ENCODE results near the gene MICOS13.

Gene MICOS13

DNA sequence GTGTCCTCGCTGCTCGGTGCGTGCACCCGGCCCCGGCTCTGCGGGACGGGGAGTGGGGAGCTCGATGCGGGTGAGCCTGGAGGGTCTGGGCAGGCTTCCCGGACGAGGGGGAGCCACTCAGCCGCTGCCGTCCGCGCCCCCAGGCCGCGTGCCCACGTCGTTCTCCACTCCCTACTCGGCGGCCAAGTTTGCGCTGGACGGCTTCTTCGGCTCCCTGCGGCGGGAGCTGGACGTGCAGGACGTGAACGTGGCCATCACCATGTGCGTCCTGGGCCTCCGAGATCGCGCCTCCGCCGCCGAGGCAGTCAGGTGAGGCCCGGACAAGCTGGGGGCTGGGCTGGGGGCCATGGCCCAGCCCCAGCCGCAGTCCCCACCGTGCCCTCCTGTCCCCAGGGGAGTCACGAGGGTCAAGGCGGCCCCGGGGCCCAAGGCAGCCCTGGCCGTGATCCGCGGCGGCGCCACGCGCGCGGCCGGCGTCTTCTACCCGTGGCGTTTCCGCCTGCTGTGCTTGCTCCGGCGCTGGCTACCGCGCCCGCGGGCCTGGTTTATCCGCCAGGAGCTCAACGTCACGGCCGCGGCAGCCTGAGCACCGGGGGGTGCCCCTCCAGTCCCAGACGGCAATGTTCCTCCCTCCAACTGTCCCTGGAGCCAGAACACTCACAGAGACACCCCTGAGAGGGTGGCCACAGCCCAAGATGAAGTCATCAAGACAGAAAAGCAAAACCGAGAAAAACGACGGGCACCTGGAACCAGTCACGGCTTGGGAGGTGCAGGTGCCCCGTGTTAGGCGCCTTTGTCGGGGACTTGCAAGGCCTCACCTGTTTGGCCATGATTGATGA lies 7.3 kb upstream of the MICOS13 start:
- no peak for DNase-seq

DNA sequence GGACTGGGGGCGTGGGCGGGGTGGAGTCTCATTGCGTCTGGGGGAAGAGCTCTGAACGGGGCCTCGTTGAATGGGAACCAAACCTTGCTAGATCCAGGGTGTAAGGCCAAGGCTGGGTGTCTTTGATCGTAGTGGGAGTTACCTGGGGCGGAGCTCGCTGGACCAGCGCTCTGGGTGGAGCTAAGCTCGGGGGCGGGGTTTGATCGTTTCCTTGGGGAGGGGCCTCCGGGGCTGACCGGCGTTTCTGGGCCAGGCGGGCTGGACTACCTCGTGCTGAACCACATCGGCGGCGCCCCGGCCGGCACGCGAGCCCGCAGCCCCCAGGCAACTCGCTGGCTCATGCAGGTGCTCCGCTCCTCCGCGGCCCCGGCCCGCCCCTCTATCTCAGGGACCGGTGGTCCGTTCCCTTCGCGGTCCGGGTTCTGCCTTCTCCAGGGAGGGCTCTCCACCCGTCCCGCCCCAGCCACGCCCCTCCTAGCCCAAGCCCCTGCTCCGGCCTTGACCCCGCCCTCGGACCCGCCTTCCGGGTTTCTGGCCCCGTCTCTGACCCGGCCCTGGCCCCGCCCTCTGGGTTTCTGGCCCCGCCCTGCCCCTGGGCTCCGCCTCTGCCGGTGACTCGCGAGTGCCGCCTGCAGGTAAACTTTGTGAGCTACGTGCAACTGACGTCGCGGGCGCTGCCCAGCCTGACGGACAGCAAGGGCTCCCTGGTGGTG lies 6.5 kb upstream of the MICOS13 start:
- DNase-seq = peak; percentile 93 to 96

DNA sequence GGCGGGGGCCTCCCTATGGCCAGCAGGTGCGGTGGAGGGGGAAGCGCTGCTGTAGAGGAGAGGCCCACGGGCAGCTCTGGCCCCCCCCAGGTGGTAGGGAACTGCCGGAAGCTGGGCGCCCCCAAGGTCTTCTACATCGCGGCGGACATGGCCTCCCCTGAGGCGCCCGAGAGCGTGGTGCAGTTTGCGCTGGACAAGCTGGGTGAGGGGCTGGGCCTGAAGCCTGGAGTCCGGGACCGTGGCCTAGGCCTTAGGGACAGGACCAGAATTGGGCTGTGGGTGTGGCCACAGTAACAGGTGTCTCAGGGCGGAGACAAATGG lies 6.0 kb upstream of the MICOS13 start:
- DNase-seq = no peak

DNA sequence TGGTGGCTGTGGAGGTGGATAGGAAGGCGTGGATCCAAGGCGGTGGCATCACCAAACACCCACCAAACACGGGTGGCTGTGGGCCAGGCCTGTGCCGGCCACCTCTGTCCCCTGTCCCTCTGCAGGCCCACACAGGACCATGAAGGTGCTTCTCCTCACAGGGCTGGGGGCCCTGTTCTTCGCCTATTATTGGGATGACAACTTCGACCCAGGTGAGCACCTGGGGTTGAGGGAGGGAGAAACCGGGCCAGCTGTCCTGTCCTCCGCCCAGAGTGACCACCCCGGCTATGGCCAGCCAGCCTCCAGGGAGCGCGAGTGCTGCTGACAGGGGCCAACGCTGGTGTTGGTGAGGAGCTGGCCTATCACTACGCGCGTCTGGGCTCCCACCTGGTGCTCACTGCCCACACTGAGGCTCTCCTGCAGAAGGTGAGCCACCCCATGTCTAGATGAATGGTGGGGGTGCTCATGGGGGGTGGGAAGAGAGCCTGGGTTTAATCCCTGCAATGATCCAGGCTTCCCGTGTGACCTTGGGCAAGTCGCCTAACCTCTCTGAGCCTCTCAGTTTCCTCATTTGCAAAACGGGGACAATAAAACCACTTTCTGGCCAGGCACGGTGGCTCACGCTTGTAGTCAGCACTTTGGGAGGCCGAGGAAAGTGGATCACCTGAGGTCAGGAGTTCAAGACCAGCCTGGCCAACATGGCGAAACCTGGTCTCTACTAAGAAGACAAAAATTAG lies 4.5 kb upstream of the MICOS13 start:
- DNase-seq = no peak

DNA sequence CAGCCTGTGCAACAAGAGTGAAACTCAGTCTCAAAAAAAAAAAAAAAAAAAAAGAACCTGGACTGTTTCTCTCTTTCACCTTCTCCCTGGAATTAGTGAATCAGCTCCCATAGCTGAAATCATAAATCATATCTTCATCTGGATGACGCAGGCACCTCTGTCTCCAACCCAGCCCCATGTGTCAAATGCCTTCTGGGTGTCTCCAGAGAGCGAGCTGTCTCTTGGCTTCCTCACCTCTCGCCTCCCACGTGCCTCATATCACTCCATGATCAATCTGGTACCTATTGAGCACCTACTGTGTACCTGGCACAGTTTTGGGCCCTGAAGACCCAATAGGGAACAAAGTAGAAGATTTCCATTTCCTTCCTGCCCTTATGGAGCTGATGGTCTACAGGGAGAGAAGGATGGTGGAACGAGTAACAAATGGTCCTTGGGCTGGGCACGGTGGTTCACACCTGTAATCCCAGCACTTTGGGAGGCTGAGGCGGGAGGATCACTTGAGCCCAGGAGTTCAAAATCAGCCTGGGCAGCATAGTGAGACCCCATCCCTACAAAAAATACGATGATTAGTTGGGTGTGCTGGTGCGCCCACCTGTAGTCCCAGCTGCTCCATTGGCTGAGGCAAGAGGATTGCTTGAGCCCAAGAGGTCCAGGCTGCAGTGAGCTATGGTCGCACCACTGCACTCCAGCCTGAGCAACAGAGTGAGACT lies 3.0 kb upstream of the MICOS13 start:
- DNase-seq = no peak

DNA sequence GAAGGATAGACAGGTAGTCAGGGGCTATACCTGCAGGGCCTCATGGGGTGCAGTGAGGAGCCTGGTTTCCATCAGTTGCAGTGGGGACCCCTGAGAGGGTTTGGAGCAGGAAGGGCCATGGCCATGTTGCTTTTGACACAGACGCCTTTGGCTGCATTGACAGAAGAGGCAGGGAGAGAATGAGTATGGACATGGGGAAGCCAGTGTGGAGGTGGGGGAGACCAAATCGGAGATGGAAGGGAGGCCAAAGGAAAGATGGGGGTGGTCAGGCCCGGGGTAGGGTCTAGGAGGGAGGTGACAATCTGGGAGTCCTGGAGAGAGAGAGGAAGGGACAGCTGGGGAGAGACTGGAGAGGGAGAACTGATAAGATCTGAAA lies 1.8 kb upstream of the MICOS13 start:
- no peak for DNase-seq

DNA sequence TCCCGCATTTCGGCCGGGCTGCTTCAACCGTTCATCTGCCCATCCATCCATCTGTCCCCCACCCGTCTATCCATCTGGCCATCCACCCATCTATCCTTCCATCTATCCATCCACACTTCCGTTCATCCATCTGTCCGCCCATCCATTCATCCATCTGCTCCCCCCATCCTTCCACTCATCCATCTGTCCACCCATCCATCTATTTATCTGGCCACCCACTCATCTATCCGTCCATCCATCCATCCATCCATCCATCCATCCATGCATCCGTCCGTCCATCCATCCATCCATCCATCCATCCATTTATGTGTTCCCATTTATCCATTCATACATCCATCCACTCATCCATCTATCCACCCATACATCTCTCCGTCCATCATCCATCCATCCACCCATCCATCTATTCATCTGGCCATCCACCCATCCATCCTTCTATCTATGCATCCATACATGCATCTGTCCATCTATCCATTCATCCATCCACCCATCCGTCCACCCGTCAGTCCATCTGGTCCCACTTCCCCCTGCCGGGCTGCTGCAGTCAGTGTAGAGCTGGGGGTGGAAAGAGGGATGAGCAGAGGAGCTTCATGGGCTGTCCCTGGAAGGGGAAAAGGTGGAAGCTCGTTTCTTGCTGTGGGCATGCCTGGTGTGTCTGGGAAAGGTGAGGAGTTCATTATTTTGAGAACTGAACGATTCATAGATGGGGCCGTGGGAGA lies 1.2 kb upstream of the MICOS13 start:
- DNase-seq = no peak

DNA sequence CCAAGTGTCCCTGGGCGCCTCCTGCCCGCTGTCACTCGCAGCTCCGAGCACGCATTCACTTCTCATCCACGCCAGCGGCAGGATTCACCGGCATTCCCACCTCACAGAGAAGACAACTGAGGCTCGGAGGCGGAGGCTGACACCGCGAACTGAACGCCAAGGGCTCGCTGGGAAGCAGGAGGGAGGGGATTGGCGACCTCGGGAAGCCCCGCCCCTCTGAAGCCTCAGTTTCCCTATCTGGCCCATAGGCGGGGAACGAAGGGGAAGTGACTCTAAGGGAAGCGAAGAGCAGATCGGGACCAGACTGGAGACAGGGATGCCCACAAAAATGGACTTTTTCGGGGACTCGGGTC lies 256 bp downstream of the MICOS13 start:
- peak in 1 of 2 donors; percentile 29 for DNase-seq

DNA sequence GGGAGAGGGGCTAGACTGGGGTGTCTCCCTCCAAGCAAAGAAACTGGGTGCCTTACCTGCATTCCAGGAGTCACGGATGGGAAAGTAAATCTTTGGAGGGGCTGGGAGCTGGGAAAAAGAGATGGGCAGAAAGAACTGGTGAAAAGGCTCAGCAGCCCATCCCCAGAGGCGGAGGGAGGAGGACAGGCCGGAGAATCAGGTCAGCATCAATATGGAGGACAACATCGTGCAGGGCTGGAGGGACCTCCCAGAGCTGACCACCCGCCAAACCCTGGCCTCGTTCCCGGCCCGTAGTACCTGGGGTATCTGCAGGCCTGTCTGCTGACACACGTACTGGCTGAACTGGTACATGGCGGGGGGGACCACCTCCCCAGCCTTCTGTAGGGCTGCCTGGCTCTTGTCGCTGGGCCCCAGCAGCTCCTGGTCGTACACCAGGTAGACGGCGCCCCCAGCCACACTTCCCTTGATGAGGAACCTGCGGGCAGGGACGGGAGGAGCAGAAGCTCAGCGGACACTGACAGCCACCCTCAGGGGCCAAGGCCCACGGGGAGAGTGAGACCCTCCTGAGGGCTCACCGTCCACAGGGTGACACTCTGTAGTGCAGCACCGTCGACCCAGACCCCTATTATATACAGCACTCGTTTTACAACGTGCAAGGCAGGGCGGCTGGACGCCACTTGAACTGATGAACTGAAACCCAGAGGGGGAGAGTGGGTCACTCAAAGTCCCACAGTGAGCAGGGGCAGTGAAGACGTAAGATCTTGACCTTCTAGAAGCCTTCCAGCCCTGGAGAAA lies 830 bp downstream of the MICOS13 start:
- no peak for DNase-seq

DNA sequence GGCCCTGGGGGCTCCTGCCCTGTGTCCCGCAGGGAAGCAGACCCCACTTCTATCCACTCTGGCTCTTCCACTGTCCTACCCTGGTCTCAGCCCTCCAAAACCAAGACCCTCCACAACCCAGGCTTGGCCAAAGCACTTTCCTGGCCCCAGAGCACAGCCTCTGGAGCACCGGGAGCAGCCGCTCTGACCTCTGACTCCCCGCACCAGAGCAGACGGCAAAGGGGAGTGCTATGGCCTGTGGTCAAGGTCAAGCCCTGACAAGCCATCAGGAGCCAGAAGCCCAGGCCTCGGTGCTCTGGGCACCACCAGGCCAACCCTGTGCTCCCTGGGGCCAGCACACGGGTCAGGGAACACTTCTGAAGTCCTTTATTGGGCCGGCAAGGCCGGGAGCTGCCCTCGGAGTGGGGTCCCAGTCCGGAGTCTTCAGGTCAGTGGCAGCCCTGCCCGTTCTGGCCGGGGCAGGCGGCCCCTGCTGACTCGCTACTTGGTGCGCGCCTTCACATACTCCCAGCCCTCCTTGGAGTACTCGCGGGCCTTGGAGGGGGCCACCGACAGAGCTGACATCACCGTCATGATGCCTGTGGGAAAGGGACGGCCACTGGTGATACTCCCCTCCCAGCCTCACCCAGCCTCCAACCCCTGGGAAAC lies 2.1 kb downstream of the MICOS13 start:
- no peak for DNase-seq

DNA sequence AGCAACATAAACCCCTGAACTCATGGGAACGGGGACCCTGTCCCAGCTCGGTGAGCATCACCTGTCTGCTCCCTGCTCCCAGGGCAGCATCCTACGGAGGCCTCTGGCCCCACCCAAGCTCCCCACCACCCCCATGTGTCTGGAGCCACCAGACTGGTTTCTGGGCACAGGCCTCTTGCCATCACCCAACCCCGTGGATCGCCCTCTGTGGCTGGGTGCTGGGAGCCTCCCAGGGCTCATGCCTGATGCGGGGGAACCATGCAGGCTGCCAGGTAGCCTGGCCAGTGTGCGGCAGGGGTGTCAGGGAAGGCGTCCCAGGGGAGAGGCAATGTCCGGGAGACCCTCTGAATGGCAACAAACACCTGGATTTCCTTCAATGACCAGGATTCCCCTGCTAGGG lies 2.7 kb downstream of the MICOS13 start:
- DNase-seq = no peak

DNA sequence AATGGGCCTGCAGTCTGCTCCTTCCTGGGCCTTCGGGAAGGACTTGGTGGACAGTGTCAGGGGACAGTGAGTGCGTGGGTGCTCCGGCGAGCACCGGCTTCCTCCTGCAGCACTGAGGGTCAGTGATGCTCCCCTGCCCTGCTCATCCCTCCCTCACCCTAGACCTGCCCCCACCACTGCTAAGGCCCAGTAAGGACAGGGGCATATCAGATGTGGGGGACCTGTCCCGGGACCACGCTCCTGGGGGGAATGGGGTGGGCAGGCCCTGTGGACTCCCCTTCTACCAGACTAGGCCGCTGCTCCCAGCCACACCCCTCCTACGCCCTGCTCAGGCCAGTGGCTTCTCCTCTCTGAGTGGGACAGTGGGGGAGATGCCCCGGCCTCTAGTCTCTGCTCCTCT lies 3.2 kb downstream of the MICOS13 start:
- DNase-seq = no peak

DNA sequence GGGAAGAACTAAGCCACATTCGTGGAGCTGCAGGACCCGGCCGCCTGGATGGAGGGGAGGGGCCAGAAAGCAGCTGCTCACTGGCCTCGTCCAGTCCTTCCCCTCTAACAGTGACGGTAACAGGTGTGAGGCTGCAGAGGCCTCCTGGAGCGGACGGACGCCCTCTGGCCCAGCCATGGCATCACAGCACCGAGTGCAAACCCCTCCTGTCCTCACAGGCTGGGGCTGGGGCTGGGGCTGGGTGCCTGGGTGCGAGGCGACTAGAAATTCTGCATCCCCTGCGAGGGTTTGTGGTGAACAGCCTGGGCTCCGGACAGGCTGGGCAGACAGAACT lies 3.6 kb downstream of the MICOS13 start:
- no peak for DNase-seq

DNA sequence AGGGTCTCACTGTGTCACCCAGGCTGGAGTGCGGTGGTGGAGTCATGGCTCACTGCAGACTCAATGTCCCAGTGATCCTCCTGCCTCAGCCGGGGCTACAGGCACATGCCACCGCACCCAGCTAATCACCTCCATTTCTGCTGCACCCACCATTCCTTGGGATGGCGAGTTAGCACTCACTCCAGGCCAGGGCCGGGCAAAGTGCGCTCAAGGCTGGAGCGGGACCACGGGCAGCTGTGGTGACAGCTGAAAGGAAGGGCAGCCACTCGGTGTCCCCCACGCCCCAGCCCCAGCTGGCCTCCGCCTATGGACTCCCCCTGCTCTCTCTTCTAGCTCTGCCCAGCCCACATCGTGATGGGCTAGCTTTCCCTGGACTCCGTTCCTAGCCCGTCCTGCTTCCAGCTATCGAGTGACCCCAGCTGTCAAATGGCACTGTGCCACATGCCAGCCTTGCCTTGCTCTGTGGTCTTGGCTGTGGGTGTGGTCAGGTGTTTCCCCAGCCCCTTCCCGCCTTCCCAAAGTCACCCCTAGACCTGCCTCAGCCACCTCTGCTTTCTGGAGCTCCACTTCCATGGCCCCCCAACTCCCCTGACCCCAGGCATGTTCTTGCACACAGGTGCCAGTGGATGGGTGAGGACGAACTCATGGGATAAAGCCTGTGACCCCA lies 4.1 kb downstream of the MICOS13 start:
- no peak for DNase-seq

DNA sequence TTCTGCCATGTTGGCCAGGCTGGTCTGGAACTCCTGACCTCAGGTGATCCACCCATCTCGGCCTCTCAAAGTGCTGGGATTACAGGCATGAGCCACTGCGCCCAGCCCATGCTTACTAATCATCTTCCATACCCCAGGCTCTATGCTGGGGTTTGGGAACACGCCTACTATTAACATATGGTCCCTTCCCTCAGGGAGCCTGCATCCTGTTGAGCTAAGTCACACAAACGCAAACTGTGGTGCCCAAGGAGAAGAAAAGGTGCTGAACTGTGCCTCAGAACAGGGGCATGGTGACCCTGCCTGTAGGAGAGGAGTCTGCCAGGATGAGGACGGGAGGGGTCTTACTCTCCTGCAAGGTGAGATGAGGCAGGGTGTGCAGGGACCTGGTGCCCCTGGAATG lies 5.6 kb downstream of the MICOS13 start:
- DNase-seq = no peak

DNA sequence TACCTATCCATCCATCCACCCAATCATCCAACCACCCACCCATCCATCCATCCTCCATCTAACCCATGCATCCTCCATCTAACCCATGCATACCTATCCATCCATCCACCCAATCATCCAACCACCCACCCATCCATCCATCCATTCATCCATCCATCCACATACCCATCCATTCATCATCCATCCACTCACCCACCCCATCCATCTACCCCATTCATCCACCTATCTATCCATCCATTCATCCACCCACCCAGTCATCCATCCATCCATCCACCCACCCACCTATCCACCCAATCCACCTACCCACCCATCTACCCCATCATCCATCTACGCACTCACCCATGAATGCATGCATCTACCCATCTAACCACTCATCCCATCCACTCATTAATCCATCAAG lies 6.6 kb downstream of the MICOS13 start:
- no peak for DNase-seq

DNA sequence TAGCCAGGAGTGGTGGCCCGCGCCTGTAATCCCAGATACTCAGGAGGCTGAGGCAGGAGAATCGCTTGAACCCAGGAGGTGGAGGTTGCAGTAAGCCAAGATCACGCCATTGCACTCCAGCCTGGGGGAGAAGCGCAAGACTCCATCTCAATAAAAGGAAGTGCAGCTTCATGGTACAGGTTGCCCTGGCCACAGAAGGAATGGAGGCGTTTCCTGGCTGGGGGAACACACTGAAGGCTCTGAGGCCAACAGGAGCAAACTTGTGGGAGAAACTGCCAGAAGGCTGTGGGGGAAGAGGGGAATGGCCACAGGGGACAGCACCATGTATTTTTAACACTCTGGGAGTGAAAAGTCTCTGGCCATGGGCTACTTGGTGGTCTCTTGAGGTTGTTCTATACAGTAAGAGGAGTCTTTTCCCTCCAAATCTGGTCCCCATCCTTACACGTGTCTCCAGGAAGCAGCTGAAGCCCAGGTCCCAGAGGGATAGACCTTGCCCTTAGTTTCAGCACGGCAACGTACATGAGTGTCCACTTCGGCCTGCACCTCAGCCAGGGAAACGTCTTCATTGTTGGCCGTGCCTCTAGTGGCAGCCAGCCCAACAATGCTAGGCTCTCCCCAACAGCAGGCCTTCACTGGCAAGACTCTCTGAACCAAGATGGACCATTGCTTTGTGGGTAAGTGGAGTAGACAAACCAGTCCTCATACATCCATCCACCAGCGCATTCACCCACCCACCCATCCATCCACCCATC lies 7.4 kb downstream of the MICOS13 start:
- no peak for DNase-seq

DNA sequence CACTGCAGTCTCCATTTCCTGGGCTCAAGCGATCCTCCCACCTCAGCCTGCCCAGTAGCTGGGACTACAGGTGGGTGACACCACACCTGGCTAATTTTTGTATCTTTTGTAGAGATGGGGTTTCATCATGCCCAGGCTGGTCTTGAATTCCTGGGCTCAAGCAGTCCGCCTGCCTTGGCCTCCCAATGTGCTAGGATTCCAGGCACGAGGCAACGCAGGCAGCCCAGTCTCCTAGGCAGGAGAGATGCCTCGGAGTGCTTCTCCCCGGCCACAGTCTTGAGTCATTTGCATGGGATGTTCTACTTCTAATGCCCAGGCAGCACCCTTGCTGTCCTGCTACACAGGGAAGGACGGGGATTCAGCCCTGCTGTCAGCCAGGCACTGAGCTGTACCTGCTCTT lies 8.7 kb downstream of the MICOS13 start:
- DNase-seq = no peak

DNA sequence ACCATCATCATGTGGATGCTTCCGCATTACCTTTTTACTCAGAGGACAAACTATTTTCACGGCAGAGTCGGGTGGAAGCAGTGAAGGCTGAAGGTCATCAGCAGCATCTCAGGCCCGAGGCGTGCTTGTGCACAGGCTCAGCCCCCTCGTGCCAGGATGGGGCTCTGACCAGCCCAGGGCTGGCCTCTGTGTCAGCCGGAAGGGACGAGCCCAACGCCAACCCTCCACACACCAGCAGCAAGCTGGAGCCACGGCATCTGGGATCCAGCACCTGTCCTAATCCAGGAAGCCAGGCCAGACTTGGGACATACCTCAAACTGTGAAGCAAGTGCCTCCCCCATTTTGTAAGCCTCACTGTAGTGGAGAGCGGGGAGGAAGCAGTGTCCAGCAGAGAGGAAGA lies 11.1 kb downstream of the MICOS13 start:
- no peak for DNase-seq

DNA sequence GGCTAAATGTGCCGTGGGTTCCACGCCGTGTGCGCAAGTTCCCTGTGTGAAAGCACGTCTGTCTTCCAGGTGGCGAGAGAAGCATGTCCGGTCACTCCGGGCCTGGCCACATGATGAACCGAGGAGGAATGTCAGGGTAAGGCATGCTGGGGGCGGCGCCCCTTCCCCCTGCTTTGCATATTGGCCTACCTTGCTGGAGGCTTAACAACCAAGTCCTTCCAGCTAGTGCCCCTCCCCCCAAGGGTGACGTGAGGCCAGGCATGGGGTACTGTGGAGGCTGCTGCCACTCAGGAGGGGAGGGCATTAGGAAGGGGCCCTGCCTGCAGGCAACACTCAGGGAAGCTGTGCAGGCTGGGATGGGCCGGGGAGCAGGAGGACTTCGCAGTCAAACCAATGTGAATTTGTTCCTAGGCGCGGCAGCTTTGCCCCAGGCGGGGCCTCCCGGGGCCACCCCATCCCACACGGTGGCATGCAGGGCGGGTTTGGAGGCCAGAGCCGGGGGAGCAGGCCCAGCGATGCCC lies 12.5 kb downstream of the MICOS13 start:
- no peak for DNase-seq
